Prostate gland (tissue), 2 donors: Measurements from ENCODE around the gene PRKAG2. TPM values are rescaled to one million over a fixed set of nuclear protein-coding genes. Genes with fewer than 3 reads are reported as not detected.

Source experiments
- DNase-seq: peaks from one replicate; pipeline ENCODE4 v3.0.0-alpha.2; 2019; ENCODE audit warnings: low spot score
- H3K27ac ChIP-seq, 2 donors: fragments of 200-600 bp; sonication (generic); 2 replicates each; pipeline ENCODE4 v1.5.1; 2017 to 2019
- H3K27me3 ChIP-seq: fragments of 200-600 bp; sonication (generic); replicated peaks from 2 replicates; pipeline ENCODE4 v1.5.1; 2019; ENCODE audit not compliant: insufficient read depth
- H3K36me3 ChIP-seq, 2 donors: fragments of 200-600 bp; sonication (generic); 1 replicate in 1 of 2; 2 replicates in 1 of 2; pipeline versions ENCODE4 v1.5.1 to v1.8.1; 2017 to 2019
- H3K4me1 ChIP-seq: fragments of 200-600 bp; sonication (generic); replicated peaks from 2 replicates; pipeline ENCODE4 v1.5.1; 2019
- H3K4me3 ChIP-seq, 2 donors: fragments of 200-600 bp; sonication (generic); 2 replicates each; pipeline ENCODE4 v1.5.1; 2017 to 2019
- H3K9me3 ChIP-seq: fragments of 200-600 bp; sonication (generic); 2 replicates; pipeline ENCODE4 v1.5.1; 2017
- POLR2A ChIP-seq: fragments of 450-650 bp; IDR thresholded peaks from one replicate; pipeline ENCODE4 v1.6.1; 2016; ENCODE audit warnings: antibody characterized with exemption, mild to moderate bottlenecking
- POLR2AphosphoS5 ChIP-seq: sonication (generic); formaldehyde crosslinking; IDR thresholded peaks from one replicate; pipeline ENCODE4 v1.6.1; 2017; ENCODE audit warnings: antibody characterized with exemption
- WGBS: methylation state at CpG from one replicate; pipeline ENCODE4 v1.1.5; 2018; 5-methylcytosine and 5-hydroxymethylcytosine counted together
- intact Hi-C: fragments of 100-400 bp; cut with DNase I; formaldehyde crosslinking; loops from one replicate; pipeline ENCODE4 v1.14.2; 2022
- total RNA-seq, 2 donors: library from RNA; depleted of rRNA; stranded (reverse); fragments of >200 nt; gene quantifications; one replicate each; pipeline ENCODE4 v1.1.0, GENCODE V29; 2016
- TF ChIP-seq, protein P1 (sequence below), 4 experiments: fragments of 200-600 bp in 2 of 4; fragments of 450-650 bp in 2 of 4; sonication (generic) in 2 of 4; IDR thresholded peaks; 1 replicate in 3 of 4; 2 replicates in 1 of 4; pipeline ENCODE4 v1.5.1; 2016 to 2019; ENCODE audit warnings: antibody characterized with exemption in 4 of 4, mild to moderate bottlenecking in 2 of 4, moderate library complexity in 2 of 4

The PRKAG2 gene
- total RNA-seq, 2 donors from 2014 or later, result 31.6 to 38.1 TPM

DNA sequence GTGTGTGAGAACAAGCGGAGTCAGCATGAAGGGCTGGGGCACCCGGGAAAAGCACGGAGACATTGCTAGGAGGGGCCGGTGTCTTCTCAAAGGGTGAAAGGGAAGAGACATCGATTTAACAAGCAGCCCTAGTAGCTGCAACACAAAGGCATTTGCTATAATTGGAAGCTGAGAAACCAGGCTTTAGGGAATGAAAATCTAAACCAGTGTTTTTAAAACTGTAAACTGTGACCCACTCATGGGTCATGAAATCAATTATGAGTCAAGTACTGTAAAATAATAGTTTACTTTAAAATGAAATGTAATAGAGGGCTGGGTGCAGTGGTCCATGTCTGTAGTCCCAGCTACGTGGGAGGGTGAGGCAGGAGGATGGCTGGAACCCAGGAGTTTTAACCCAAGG lies 228.5 kb downstream of the PRKAG2 start:
- 66% methylated on average over 6 of the region's 6 CpGs for WGBS
- Histone ChIP-seq H3K4me3 (no peak overlapping the region), H3K27ac (no peak overlapping the region), H3K9me3 (no peaks in the 10 kb centered on the region), H3K27me3 (no peaks in the 10 kb centered on the region), H3K36me3 (no peaks in the 10 kb centered on the region), H3K4me1 (no peaks in the 10 kb centered on the region)
- intact Hi-C loops, result no loop called here
- no peak for TF ChIP-seq POLR2AphosphoS5
- no peak for TF ChIP-seq POLR2A
- TF ChIP-seq, protein P1, sequence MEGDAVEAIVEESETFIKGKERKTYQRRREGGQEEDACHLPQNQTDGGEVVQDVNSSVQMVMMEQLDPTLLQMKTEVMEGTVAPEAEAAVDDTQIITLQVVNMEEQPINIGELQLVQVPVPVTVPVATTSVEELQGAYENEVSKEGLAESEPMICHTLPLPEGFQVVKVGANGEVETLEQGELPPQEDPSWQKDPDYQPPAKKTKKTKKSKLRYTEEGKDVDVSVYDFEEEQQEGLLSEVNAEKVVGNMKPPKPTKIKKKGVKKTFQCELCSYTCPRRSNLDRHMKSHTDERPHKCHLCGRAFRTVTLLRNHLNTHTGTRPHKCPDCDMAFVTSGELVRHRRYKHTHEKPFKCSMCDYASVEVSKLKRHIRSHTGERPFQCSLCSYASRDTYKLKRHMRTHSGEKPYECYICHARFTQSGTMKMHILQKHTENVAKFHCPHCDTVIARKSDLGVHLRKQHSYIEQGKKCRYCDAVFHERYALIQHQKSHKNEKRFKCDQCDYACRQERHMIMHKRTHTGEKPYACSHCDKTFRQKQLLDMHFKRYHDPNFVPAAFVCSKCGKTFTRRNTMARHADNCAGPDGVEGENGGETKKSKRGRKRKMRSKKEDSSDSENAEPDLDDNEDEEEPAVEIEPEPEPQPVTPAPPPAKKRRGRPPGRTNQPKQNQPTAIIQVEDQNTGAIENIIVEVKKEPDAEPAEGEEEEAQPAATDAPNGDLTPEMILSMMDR (IDR thresholded peaks at IDR 0.05), result no peak
- no peak for DNase-seq

DNA sequence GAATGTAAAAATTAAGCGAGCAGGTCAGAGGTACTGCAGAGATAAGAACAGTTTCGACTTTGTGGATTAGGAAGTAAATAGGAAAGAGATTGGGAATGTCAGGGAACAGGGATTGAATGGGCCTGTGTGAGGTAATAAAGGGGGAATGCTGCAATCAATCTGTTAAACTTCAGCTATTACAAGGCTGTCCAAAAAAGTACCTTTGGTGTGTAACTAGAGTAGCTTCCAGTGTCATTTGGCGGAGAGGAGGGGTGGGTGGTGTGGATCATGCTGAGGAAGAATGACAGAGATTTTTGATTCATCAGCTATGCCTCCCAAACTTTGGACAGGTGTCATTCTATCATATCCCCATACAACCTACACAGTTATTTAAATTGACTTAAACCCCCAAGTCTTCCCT lies 229.0 kb downstream of the PRKAG2 start:
- intact Hi-C loops, result no loop called here
- WGBS, result 87% methylated on average over 3 of the region's 3 CpGs

DNA sequence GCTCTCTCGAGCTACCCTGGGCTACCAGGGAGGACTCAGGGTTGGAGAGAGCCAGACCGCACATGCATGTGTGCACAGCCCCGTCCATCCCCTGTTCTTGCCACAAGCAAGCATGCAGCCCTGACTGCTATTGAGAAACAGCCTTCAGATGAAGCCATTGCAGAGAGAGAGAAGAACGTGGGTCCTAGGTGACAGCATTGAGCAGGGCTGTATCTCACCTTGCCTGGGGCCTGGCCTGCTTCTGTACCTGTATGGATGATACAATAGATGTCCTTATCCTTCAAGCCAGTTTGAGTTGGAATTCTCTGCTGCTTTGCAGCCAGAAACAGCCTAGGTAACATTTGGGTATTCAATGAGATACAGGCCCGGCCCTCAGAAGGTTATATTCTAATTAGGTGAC lies 229.9 kb downstream of the PRKAG2 start:
- Histone ChIP-seq H3K36me3 (peaks cover 0 to 4% of the 10 kb centered on the region in 2 donors), H3K4me1 (no peaks in the 10 kb centered on the region), H3K9me3 (no peaks in the 10 kb centered on the region), H3K27me3 (no peaks in the 10 kb centered on the region), H3K4me3 (no peak overlapping the region), H3K27ac (no peak overlapping the region)
- DNase-seq, result no peak
- intact Hi-C loops, result no loop called here
- TF ChIP-seq, protein P1 (IDR thresholded peaks at IDR 0.05), result no peak
- TF ChIP-seq POLR2AphosphoS5, result no peak
- TF ChIP-seq POLR2A, result no peak
- WGBS, result 84% methylated on average over 5 of the region's 5 CpGs

More for the DNA sequence above, 229.0 kb downstream of the PRKAG2 start:
- TF ChIP-seq POLR2A (no peak), POLR2AphosphoS5 (no peak)
- TF ChIP-seq, protein P1 (IDR thresholded peaks at IDR 0.05), result no peak
- Histone ChIP-seq H3K4me1 (no peaks in the 10 kb centered on the region), H3K36me3 (peaks cover 0 to 4% of the 10 kb centered on the region in 2 donors), H3K27me3 (no peaks in the 10 kb centered on the region), H3K9me3 (no peaks in the 10 kb centered on the region), H3K27ac (no peak overlapping the region), H3K4me3 (no peak overlapping the region)
- DNase-seq, result no peak

DNA sequence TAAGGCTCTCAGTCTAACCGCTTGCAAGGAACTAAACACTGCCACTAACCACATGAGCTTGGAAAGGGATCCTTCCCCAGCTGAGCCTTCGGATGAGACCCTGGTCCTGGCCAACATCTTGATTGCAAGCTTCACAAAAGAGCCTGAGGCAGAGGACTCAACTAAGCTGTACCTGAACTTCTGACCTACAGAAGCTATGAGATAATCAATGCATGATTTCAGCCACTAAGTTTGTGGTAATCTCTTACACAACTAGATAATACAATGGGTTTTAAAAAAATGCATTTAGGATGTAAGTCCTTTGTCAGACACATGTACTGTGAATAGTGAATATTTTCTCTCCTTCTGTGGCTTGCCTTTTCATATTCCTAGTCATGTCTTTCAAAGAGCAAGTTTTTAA lies 231.6 kb downstream of the PRKAG2 start:
- no peaks in the 10 kb centered on the region for H3K9me3 ChIP-seq
- no peaks in the 10 kb centered on the region for H3K27me3 ChIP-seq
- no peak for DNase-seq
- no peaks in the 10 kb centered on the region for H3K4me1 ChIP-seq
- WGBS, result 96% methylated on average over 2 of the region's 2 CpGs
- peaks cover 0 to 4% of the 10 kb centered on the region in 2 donors for H3K36me3 ChIP-seq
- H3K27ac ChIP-seq, result no peak overlapping the region
- intact Hi-C loops, result no loop called here
- TF ChIP-seq POLR2A, result no peak
- TF ChIP-seq, protein P1 (IDR thresholded peaks at IDR 0.05), result no peak
- no peak for TF ChIP-seq POLR2AphosphoS5
- H3K4me3 ChIP-seq, result no peak overlapping the region

DNA sequence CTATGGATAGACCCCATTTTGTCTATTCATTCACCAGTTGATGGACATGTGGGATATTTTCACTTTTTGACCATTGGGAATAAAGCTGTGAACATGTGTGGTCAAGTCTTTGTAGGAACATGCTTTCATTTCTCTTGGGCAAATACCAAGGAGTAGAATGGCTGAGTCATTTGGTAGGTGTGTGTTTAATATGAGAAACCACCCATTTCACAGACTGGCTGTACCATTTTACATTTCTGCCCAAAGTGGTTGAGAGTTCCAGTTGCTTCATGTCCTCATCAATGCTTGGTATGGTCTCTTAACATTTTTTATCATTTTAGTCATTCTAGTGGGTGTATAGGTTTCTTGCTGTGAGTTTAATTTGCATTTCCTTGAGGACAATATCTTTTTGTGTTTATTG lies 232.4 kb downstream of the PRKAG2 start:
- Histone ChIP-seq H3K36me3 (peaks cover 0 to 4% of the 10 kb centered on the region in 2 donors), H3K4me1 (no peaks in the 10 kb centered on the region), H3K9me3 (no peaks in the 10 kb centered on the region), H3K27ac (no peak overlapping the region), H3K27me3 (no peaks in the 10 kb centered on the region), H3K4me3 (no peak overlapping the region)
- no peak for TF ChIP-seq POLR2A
- TF ChIP-seq POLR2AphosphoS5, result no peak
- TF ChIP-seq, protein P1 (IDR thresholded peaks at IDR 0.05), result no peak
- no peak for DNase-seq
- intact Hi-C loops, result no loop called here
